H1 (cell line): ENCODE measurements around the gene HARS2. TPM values are rescaled to one million over a fixed set of nuclear protein-coding genes. Genes with fewer than 3 reads are reported as not detected.
A peak's percentile ranks its signal among the peaks of the same experiment; 100 is the strongest.

Experiments used
- CTCF ChIA-PET: fragments of 300-600 bp; sonication (Branson Sonifier 250); formaldehyde crosslinking; loops from one replicate; lab custom pipeline; 2021; ENCODE audit not compliant: partially characterized antibody; lab: Charles Lee
- POLR2A ChIA-PET: fragments of 300-600 bp; sonication (Branson Sonifier 250); formaldehyde crosslinking; loops from one replicate; lab custom pipeline; 2021; ENCODE audit warnings: inconsistent platforms; ENCODE audit not compliant: partially characterized antibody; lab: Charles Lee
- DNase-seq, 2 experiments: peaks; one replicate each; pipeline versions ENCODE4 v3.0.0 to v3.0.0-alpha.2; 2010 to 2022; ENCODE audit warnings: low spot score in 2 of 2, low read depth in 1 of 2, mixed read lengths in 1 of 2
- FAIRE-seq: peaks from 2 replicates; lab custom pipeline; 2011; peaks lifted over from hg19 to GRCh38; lab: Jason Lieb, UNC
- H2AFZ ChIP-seq: 2 replicates; pipeline ENCODE4 v1.8.1; 2012; ENCODE audit warnings: low read length, inconsistent platforms
- H2AK5ac ChIP-seq: 2 replicates; pipeline ENCODE4 v1.6.1; 2013; ENCODE audit warnings: low read depth, low read length
- H2BK120ac ChIP-seq: replicated peaks from 2 replicates; pipeline ENCODE3; 2013; ENCODE audit warnings: low read depth, low read length, inconsistent platforms
- H2BK12ac ChIP-seq: 2 replicates; pipeline ENCODE4 v1.6.1; 2013; ENCODE audit warnings: low read depth, low read length
- H2BK15ac ChIP-seq: 2 replicates; pipeline ENCODE4 v1.6.1; 2013; ENCODE audit warnings: low read length
- H2BK20ac ChIP-seq: 2 replicates; pipeline ENCODE4 v1.6.1; 2013; ENCODE audit warnings: low read length
- H2BK5ac ChIP-seq: 2 replicates; pipeline ENCODE4 v1.6.1; 2013; ENCODE audit warnings: low read depth, low read length
- H3K14ac ChIP-seq: 2 replicates; pipeline ENCODE4 v1.6.1; 2013; ENCODE audit warnings: inconsistent platforms; ENCODE audit not compliant: insufficient read length
- H3K18ac ChIP-seq: 2 replicates; pipeline ENCODE4 v1.6.1; 2013; ENCODE audit warnings: low read length; ENCODE audit errors: extremely low read depth
- H3K23ac ChIP-seq: 2 replicates; pipeline ENCODE4 v1.6.1; 2013; ENCODE audit warnings: inconsistent platforms; ENCODE audit not compliant: insufficient read length
- H3K23me2 ChIP-seq: 2 replicates; pipeline ENCODE4 v1.6.1; 2013; ENCODE audit warnings: low read depth, low read length
- H3K27ac ChIP-seq: 2 replicates; pipeline ENCODE4 v1.6.1; 2011; ENCODE audit warnings: low read depth, low read length, inconsistent platforms
- H3K27me3 ChIP-seq, 4 experiments: replicated peaks in 1 of 4; 1 replicate in 1 of 4; 2 replicates in 3 of 4; pipeline versions ENCODE4 v1.6.1 to v1.8.1; 2011 to 2013; ENCODE audit warnings: low read length in 3 of 4, mild to moderate bottlenecking in 3 of 4, inconsistent platforms in 2 of 4, mixed read lengths in 2 of 4, moderate library complexity in 1 of 4; ENCODE audit not compliant: control insufficient read depth in 3 of 4, insufficient read depth in 3 of 4; ENCODE audit errors: extremely low read depth in 1 of 4
- H3K36me3 ChIP-seq, 4 experiments: 2 replicates each; pipeline versions ENCODE4 v1.6.1 to v1.8.1; 2011 to 2013; ENCODE audit warnings: mild to moderate bottlenecking in 4 of 4, low read length in 3 of 4, moderate library complexity in 2 of 4, control low read depth in 1 of 4, inconsistent platforms in 1 of 4; ENCODE audit not compliant: insufficient read depth in 4 of 4, control insufficient read depth in 2 of 4
- H3K4ac ChIP-seq: replicated peaks from 2 replicates; pipeline ENCODE3; 2013; ENCODE audit warnings: low read length, low read depth, mixed read lengths, inconsistent platforms; ENCODE audit not compliant: insufficient read length
- H3K4me1 ChIP-seq, 4 experiments: replicated peaks in 1 of 4; 1 replicate in 1 of 4; 2 replicates in 3 of 4; pipeline versions ENCODE4 v1.6.1 to v1.8.1; 2011 to 2013; ENCODE audit warnings: low read length in 3 of 4, inconsistent platforms in 2 of 4, mixed read lengths in 1 of 4; ENCODE audit not compliant: insufficient read depth in 4 of 4, control insufficient read depth in 3 of 4
- H3K4me2 ChIP-seq, 2 experiments: 2 replicates each; pipeline versions ENCODE4 v1.6.1 to v1.8.1; 2011 to 2013; ENCODE audit warnings: low read depth in 2 of 2, low read length in 2 of 2, control low read depth in 1 of 2, inconsistent platforms in 1 of 2, mild to moderate bottlenecking in 1 of 2; ENCODE audit not compliant: insufficient read depth in 1 of 2
- H3K4me3 ChIP-seq, 4 experiments: fragments of 200-600, 300-600 bp in 1 of 4; sonication (generic), shearing (Covaris generic), sonication (Bioruptor Twin) in 1 of 4; 2 replicates each; pipeline versions ENCODE4 v1.5.1 to v1.8.1; 2011 to 2016; ENCODE audit warnings: low read length in 4 of 4, low read depth in 3 of 4, control low read depth in 2 of 4, inconsistent platforms in 2 of 4, mild to moderate bottlenecking in 2 of 4, mixed read lengths in 1 of 4, moderate library complexity in 1 of 4; ENCODE audit not compliant: insufficient read depth in 2 of 4; ENCODE audit errors: extremely low read depth in 1 of 4
- H3K56ac ChIP-seq: replicated peaks from 2 replicates; pipeline ENCODE3; 2013; ENCODE audit warnings: low read depth, mild to moderate bottlenecking, mixed read lengths, low read length, inconsistent platforms; ENCODE audit not compliant: insufficient read length
- H3K79me1 ChIP-seq: 2 replicates; pipeline ENCODE4 v1.6.1; 2013; ENCODE audit warnings: low read depth, low read length, control low read depth
- H3K79me2 ChIP-seq, 2 experiments: 2 replicates each; pipeline versions ENCODE4 v1.6.1 to v1.8.1; 2012 to 2013; ENCODE audit warnings: low read length in 2 of 2, mild to moderate bottlenecking in 2 of 2, inconsistent platforms in 1 of 2; ENCODE audit not compliant: insufficient read depth in 2 of 2, control insufficient read depth in 1 of 2
- H3K9ac ChIP-seq, 4 experiments: replicated peaks in 1 of 4; 1 replicate in 1 of 4; 2 replicates in 3 of 4; pipeline versions ENCODE4 v1.6.1 to v1.8.1; 2011 to 2013; ENCODE audit warnings: low read depth in 3 of 4, low read length in 3 of 4, control low read depth in 2 of 4, mild to moderate bottlenecking in 2 of 4, moderate library complexity in 2 of 4, inconsistent platforms in 1 of 4; ENCODE audit errors: extremely low read depth in 1 of 4
- H3K9me3 ChIP-seq, 2 experiments: 2 replicates each; pipeline versions ENCODE4 v1.6.1 to v1.8.1; 2012 to 2013; ENCODE audit warnings: mild to moderate bottlenecking in 2 of 2, moderate library complexity in 2 of 2, control low read depth in 1 of 2, inconsistent platforms in 1 of 2, low read depth in 1 of 2, low read length in 1 of 2, mixed read lengths in 1 of 2; ENCODE audit not compliant: insufficient read depth in 2 of 2
- H4K20me1 ChIP-seq, 2 experiments: replicated peaks in 1 of 2; 2 replicates each; pipeline versions ENCODE3 to v1.8.1; 2011 to 2013; ENCODE audit warnings: inconsistent platforms in 2 of 2, low read length in 2 of 2, mild to moderate bottlenecking in 1 of 2; ENCODE audit not compliant: insufficient read depth in 2 of 2, control insufficient read depth in 1 of 2
- H4K5ac ChIP-seq: 2 replicates; pipeline ENCODE4 v1.6.1; 2013; ENCODE audit warnings: low read length, low read depth, mixed read lengths, inconsistent platforms; ENCODE audit not compliant: insufficient read length
- H4K8ac ChIP-seq: 2 replicates; pipeline ENCODE4 v1.8.0; 2013; ENCODE audit warnings: mild to moderate bottlenecking, moderate library complexity, low read length, inconsistent platforms; ENCODE audit not compliant: insufficient read depth; ENCODE audit errors: extremely low read depth
- H4K91ac ChIP-seq: replicated peaks from 2 replicates; pipeline ENCODE3; 2013; ENCODE audit warnings: low read length, mixed read lengths, inconsistent platforms; ENCODE audit not compliant: insufficient read length
- EP300 ChIP-seq, 2 experiments: IDR thresholded peaks; 1 replicate in 1 of 2; 2 replicates in 1 of 2; pipeline ENCODE4 v1.6.1; 2011 to 2012; ENCODE audit warnings: low read depth in 2 of 2, low read length in 2 of 2, mild to moderate bottlenecking in 2 of 2, borderline replicate concordance in 1 of 2, inconsistent platforms in 1 of 2, moderate library complexity in 1 of 2
- NRF1 ChIP-seq: IDR thresholded peaks from 2 replicates; pipeline ENCODE4 v1.6.1; 2011; ENCODE audit warnings: mild to moderate bottlenecking, low read depth, low read length, improper control_type of control experiment
- POLR2AphosphoS5 ChIP-seq: IDR thresholded peaks from 2 replicates; pipeline ENCODE4 v1.6.1; 2011; ENCODE audit warnings: low read depth, low read length
- SAP30 ChIP-seq: fragments of 300-600 bp; sonication (generic); IDR thresholded peaks from 2 replicates; pipeline ENCODE4 v1.7.1; 2012; ENCODE audit warnings: low read length, moderate library complexity, mild to moderate bottlenecking, inconsistent platforms; ENCODE audit not compliant: insufficient read depth, insufficient replicate concordance
- SIN3A ChIP-seq, 2 experiments: IDR thresholded peaks in 1 of 2; conservative IDR thresholded peaks in 1 of 2; 2 replicates each; pipeline ENCODE4 v1.6.1; 2011 to 2012; ENCODE audit warnings: low read length in 2 of 2, improper control_type of control experiment in 1 of 2, low read depth in 1 of 2, mild to moderate bottlenecking in 1 of 2
- SIRT6 ChIP-seq: IDR thresholded peaks from one replicate; pipeline ENCODE4 v1.7.1; 2012; ENCODE audit warnings: low read length, inconsistent platforms
- SP2 ChIP-seq: IDR thresholded peaks from 2 replicates; pipeline ENCODE4 v1.6.1; 2012; ENCODE audit warnings: mild to moderate bottlenecking, low read length, inconsistent platforms
- TAF1 ChIP-seq: IDR thresholded peaks from 2 replicates; pipeline ENCODE4 v1.6.1; 2011; ENCODE audit warnings: mild to moderate bottlenecking, low read depth, low read length
- TBP ChIP-seq: IDR thresholded peaks from 2 replicates; pipeline ENCODE4 v1.6.1; 2011; ENCODE audit warnings: low read depth, low read length, improper control_type of control experiment
- TEAD4 ChIP-seq: IDR thresholded peaks from 2 replicates; pipeline ENCODE4 v1.6.1; 2012; ENCODE audit warnings: low read depth, low read length, inconsistent platforms, mixed read lengths
- WGBS, 2 experiments: shearing (Covaris generic) in 1 of 2; methylation state at CpG; one replicate each; pipeline versions ENCODE4 v1.1.6 to v1.1.7; 2013 to 2015; ENCODE audit warnings: low lambda C conversion rate in 2 of 2, mixed read lengths in 2 of 2, inconsistent platforms in 1 of 2, low coverage in 1 of 2, missing lambda C conversion rate in 1 of 2; ENCODE audit not compliant: insufficient replicate concordance in 2 of 2, insufficient coverage in 1 of 2, insufficient read length in 1 of 2; ENCODE audit errors: extremely low coverage in 1 of 2, missing lambda C conversion rate in 1 of 2; 5-methylcytosine and 5-hydroxymethylcytosine counted together
- polyA plus RNA-seq, 7 experiments: library from polyadenylated mRNA; depleted of rRNA in 3 of 7; stranded (reverse) in 5 of 7; unstranded in 2 of 7; fragments of >200 nt in 5 of 7; fragments of 200-250 nt in 2 of 7; gene quantifications; 1 replicate in 5 of 7; 2 replicates in 1 of 7; 4 replicates in 1 of 7; pipeline versions ENCODE4 v1.2.1 to v1.2.3, GENCODE V29; 2011 to 2013; ENCODE audit warnings: missing spikeins in 2 of 7, mixed read lengths in 2 of 7
- total RNA-seq: library from RNA; stranded (reverse); fragmentation: NEBNext Ultra II Directional; extraction: Animal tissue kit (Norgen Biotek cat#: 25700); gene quantifications from 2 replicates; pipeline ENCODE4 v1.2.1, GENCODE V29; 2021

HARS2 gene
- total and polyA plus RNA-seq, 2 of the 8 experiments (the other 6 are each of a cell fraction or from before 2014, with no cell fraction given): 16.1 to 23.1 TPM

DNA sequence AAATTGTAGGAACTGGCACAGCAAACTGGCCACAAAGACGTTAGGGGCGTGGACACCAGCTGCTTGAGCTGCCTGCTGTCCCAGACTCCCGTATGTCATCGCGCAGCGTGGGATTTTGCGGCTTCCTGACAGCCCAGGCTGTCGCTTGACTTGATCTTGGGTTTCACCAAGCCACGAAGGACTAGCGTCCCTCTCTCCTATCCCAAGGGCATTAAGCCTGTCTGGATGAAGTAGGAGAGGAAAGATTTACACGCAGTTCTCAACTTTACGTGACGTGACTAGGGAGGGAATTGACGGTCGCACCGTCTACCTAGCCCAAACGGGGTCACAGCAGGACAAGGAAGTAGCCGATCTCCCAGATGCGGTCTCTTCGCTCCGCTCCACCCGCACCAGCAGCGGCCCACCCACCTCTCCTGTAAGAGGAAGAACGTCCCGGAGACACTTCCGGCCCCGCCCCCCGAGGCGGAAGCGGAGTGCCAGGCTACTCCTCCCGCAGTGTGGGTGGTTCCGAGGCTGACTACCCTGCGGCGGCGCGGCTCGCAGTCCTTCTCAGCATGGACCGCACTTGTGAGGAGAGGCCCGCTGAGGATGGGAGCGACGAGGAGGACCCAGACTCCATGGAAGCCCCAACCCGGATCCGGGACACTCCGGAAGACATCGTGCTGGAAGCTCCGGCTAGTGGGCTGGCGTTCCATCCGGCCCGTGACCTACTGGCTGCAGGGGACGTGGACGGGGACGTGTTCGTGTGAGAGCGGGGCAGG, 26.7 kb upstream of the HARS2 start, which contains the start of gene WDR55:
WDR55 (plus strand) TSS at position 546 of the 761 bp plus-strand sequence; CDS start at position 555, 9 bp downstream.
- H2BK5ac ChIP-seq: peak within 1 kb of the TSS; percentile 61; the same call in 1 of the 2 replicates
- H3K79me2 ChIP-seq: peaks cover 0 to 19% of the 10 kb centered on the region in 2 experiments; a peak in 2 of 4 replicates
- H2AFZ ChIP-seq: peak within 1 kb of the TSS; percentile 98
- no peak for FAIRE-seq
- ChIA-PET CTCF (interaction anchor here (0.8 to 2.1 kb wide), 4 partner anchors 10 to 56 kb away, joined by 3 to 4 read pairs (median 3); partner anchors contain the start of genes IK and NDUFA2), POLR2A (interaction anchor here (0.7 to 9.9 kb wide), 11 partner anchors 9 to 318 kb away, joined by 3 to 87 read pairs (median 6); partner anchors contain the start of genes DND1, EIF4EBP3, HARS1 and HARS2)
- H2AK5ac ChIP-seq: no peak within 1 kb of the TSS
- H2BK15ac ChIP-seq: no peak within 1 kb of the TSS
- H2BK120ac ChIP-seq: no peak within 1 kb of the TSS
- peaks cover 11 to 50% (median 34%) of the 10 kb centered on the region in 4 experiments for H3K36me3 ChIP-seq
- H3K9me3 ChIP-seq: no peaks in the 10 kb centered on the region
- peak; percentile 79 to 94 for DNase-seq
- H3K56ac ChIP-seq: peak within 1 kb of the TSS; percentile 71
- H4K20me1 ChIP-seq: peaks cover 0 to 2% of the 10 kb centered on the region in 2 experiments
- H3K27ac ChIP-seq: no peak within 1 kb of the TSS
- no peak within 1 kb of the TSS for H3K23ac ChIP-seq
- WGBS, 2 experiments: 2% methylated on average over 52 of the region's 54 CpGs; no CpG with 5 or more reads in 1 of the 2 experiments
- peaks cover 3% of the 10 kb centered on the region; the same call in 1 of the 2 replicates for H3K79me1 ChIP-seq
- peak within 1 kb of the TSS in 3 of 4 experiments; percentile 35 to 74 (median 49); a peak in 6 of 7 replicates for H3K9ac ChIP-seq
- peak within 1 kb of the TSS; percentile 92 to 93 for H3K4me2 ChIP-seq
- no peaks in the 10 kb centered on the region; a peak in 1 of 7 replicates for H3K4me1 ChIP-seq
- H3K4ac ChIP-seq: peak within 1 kb of the TSS; percentile 40
- H2BK20ac ChIP-seq: peak within 1 kb of the TSS; percentile 72; the same call in 1 of the 2 replicates
- peak within 1 kb of the TSS; percentile 64 for H4K91ac ChIP-seq
- H3K18ac ChIP-seq: peak within 1 kb of the TSS; percentile 65; the same call in 1 of the 2 replicates
- H4K5ac ChIP-seq: peak within 1 kb of the TSS; percentile 62
- no peak within 1 kb of the TSS for H3K14ac ChIP-seq
- peak within 1 kb of the TSS; percentile 82 to 98 (median 94) for H3K4me3 ChIP-seq
- no peak within 1 kb of the TSS for H2BK12ac ChIP-seq
- peak within 1 kb of the TSS; percentile 89 for H4K8ac ChIP-seq
- H3K27me3 ChIP-seq: no peaks in the 10 kb centered on the region
- peaks cover 6% of the 10 kb centered on the region for H3K23me2 ChIP-seq
- peak; percentile 75; the same call in 1 of the 2 replicates for TF ChIP-seq TAF1
- TF ChIP-seq SIRT6: peak; percentile 80
- peak; percentile 78 to 79; a peak in 2 of 4 replicates for TF ChIP-seq SIN3A (conservative IDR thresholded peaks at IDR 0.05 in 1 of 2, IDR thresholded peaks at IDR 0.05 in 1 of 2; ENCODE audit: low read depth in 1 of 2, low read length in 2 of 2)
- TF ChIP-seq SAP30: peak; percentile 92
- TF ChIP-seq TBP: peak; percentile 79
- 0 out of 3 replicates have a peak, but pooled peaks of 1 of the 2 experiments have one; percentile 11 for TF ChIP-seq EP300 (IDR thresholded peaks at IDR 0.05; ENCODE audit: borderline replicate concordance in 1 of 2, low read depth in 2 of 2, low read length in 2 of 2)
- TF ChIP-seq TEAD4: no peak
- no peak for TF ChIP-seq SP2
- peak; percentile 54; the same call in 1 of the 2 replicates for TF ChIP-seq POLR2AphosphoS5
- no peak for TF ChIP-seq NRF1
